ENCODE measurements around the gene SPATA2. TPM values are rescaled to one million over a fixed set of nuclear protein-coding genes. Genes with fewer than 3 reads are reported as not detected.
A peak's percentile ranks its signal among the peaks of the same experiment; 100 is the strongest.
"Not testable (repeated sequence)": the region's sequence is repeated elsewhere in the genome, so short reads cannot be mapped to it uniquely, and the experiment has no call there.

SPATA2 gene, protein sequence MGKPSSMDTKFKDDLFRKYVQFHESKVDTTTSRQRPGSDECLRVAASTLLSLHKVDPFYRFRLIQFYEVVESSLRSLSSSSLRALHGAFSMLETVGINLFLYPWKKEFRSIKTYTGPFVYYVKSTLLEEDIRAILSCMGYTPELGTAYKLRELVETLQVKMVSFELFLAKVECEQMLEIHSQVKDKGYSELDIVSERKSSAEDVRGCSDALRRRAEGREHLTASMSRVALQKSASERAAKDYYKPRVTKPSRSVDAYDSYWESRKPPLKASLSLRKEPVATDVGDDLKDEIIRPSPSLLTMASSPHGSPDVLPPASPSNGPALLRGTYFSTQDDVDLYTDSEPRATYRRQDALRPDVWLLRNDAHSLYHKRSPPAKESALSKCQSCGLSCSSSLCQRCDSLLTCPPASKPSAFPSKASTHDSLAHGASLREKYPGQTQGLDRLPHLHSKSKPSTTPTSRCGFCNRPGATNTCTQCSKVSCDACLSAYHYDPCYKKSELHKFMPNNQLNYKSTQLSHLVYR
- total RNA-seq (ENCODE audit: insufficient read depth, low replicate concordance), result 0.96 TPM

DNA sequence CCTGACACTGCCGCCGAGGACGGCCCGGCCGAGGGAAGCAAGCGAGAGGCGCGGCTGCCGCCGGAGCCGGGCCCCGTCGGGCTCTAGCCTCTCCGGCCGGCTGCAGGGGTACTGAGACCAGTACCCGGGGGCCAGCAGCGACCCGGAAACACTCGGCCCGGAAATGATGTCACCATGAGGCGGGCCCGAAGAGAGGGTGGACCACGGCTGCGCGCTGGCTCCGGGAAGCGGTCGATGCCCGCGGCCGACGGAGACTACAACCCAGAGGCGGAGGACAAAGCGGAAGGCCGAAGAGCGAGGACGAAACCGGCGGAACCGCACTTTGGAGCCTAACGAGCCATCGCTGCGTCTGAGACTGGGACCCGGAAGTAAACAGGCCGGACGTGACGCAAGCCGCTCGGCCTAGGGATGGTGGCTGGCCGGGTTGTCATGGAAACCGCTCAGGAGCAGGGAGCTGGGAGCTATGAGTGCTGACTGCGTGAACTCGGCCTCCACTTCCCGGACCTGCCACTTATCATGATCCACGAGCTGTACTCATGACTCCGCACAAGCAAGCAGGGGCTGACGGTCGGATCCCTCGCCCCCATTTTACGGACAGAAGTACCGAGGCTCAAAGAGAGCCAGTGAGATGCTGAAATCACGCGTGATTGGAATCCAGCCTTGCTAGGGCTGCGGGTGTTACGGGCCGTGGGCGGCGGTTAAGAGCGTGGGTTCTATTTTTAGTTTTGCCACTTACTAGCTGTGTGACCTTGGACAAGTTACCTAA, at the start of gene SPATA2:
SPATA2 (minus strand) TSS at position 150 of the 766 bp plus-strand sequence. CDS start 7,039 bp downstream, outside the sequence.
- peak; percentile 97 for DNase-seq (ENCODE audit: low spot score)

DNA sequence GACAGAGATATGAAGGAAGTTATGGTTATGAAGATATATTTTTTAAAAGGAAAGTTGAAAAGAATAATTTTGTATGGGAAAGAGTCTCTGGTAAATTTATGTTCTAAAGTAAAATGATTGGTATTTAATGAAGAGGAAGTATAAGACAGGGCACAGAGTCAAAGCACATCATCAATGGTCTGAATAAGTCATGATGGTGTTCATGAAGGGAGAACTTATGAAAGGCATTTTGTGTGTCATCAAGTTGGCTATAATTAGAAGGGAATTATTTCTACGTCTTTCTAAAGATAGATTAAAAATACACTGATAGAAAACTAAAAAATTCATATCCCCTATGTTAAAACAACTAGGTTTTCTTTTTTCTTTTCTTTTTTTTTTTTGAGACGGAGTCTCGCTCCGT, 46.1 kb upstream of the SPATA2 start:
- no peak for DNase-seq (ENCODE audit: low spot score)

DNA sequence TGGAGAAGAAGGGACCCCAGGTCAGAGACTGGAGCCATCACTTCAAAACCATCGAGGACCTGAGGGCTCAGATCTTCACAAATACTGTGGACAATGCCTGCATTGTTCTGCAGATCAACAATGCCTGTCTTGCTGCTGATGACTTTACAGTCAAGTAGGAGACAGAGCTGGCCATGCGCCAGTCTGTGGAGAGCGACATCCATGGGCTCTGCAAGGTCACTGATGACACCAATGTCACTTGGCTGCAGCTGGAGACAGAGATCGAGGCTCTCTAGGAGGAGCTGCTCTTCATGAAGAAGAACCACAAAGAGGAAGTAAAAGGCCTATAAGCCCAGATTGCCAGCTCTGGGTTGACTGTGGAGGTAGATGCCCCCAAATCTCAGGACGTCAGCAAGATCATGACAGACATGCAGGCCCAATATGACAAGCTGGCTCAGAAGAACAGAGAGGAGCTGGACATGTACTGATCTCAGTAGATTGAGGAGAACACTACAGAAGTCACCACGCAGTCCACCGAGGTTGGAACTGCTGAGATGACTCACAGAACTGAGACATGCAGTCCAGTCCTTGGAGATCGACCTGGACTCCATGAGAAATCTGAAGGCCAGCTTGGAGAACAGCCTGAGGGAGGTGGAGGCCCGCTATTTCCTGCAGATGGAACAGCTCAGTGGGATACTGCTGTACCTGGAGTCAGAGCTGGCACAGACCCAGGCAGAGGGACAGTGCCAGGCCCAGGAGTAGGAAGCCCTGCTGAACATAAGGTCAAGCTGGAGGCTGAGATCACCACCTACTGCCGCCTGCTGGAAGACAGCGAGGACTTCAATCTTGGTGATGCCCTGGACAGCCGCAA, 42.0 kb upstream of the SPATA2 start:
- DNase-seq (ENCODE audit: low spot score), result not testable (repeated sequence)

DNA sequence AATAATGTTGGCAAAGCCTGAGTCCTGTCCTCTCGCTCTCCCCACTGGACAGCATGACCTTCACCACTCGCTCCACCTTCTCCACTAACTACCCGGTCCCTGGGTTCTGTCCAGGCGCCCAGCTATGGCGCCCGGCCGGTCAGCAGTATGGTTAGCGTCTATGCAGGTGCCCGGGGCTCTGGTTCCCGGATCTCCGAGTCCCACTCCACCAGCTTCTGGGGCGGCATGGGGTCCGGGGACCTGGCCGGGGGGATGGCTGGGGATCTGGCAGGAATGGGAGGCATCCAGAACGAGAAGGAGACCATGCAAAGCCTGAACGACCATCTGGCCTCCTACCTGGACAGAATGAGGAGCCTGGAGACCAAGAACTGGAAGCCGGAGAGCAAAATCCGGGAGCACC, 41.4 kb upstream of the SPATA2 start:
- no peak for DNase-seq (ENCODE audit: low spot score)

DNA sequence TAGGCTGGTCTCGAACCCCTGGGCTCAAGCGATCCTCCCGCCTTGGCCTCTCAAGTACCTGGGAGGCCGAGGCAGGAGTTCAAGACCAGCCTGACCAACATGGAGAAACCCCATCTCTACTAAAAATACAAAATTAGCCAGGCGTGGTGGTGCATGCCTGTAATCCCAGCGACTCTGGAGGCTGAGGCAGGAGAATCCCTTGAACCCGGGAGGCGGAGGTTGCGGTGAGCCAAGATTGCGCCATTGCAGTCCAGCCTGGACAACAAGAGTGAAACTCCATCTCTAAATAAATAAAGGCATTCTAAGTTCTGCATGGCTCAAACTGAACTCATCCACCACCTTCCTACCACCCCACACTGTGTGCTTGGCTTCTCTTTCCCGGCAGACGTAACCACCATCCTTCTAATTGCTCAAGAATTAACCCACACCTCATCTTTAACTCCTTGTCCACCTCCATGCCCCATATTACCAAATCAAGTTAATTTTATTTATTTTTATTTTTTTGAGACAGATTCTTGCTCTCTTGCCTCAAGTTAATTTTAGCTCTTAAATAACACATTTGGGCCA, 40.6 kb upstream of the SPATA2 start:
- not testable (repeated sequence) for DNase-seq (ENCODE audit: low spot score)

DNA sequence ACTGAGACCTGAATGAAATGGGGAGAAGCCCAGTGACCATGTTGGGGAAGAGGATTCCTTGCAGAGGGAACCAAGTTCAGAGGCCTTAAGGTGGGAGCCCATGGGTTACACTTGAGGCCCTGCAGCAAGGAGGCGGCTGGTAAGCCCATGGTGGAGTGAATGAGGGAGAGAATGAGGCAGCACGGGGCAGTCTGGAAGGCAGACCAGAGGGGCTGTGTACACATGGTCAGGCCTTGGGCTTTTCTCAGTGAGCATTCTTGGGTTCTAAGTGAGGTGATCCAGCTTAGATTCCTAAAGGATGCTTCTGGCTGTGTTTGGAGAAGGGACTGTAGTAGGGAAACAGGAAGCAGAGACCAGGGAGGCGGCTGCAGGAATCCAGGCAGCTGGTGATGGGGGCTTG, 39.8 kb upstream of the SPATA2 start:
- DNase-seq (ENCODE audit: low spot score), result no peak

DNA sequence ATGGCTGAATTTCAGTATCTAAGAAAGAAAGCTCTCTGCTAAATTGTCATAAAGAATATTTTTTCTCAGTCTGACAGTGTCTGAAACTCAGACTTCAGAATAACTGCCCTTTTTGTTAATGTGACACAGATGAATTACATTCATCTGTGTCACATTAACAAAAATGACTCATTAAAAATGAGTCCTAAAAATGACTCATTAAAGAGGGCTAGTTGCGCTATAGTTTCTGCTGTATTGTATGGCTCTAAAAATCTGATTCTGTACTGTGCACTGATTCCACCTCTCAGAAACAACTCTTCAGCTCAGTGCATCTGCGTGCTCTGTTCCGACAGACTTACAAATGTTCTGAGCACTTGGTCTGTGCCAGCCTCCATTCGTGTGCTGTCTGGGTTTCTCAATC, 35.8 kb upstream of the SPATA2 start:
- DNase-seq (ENCODE audit: low spot score), result no peak

DNA sequence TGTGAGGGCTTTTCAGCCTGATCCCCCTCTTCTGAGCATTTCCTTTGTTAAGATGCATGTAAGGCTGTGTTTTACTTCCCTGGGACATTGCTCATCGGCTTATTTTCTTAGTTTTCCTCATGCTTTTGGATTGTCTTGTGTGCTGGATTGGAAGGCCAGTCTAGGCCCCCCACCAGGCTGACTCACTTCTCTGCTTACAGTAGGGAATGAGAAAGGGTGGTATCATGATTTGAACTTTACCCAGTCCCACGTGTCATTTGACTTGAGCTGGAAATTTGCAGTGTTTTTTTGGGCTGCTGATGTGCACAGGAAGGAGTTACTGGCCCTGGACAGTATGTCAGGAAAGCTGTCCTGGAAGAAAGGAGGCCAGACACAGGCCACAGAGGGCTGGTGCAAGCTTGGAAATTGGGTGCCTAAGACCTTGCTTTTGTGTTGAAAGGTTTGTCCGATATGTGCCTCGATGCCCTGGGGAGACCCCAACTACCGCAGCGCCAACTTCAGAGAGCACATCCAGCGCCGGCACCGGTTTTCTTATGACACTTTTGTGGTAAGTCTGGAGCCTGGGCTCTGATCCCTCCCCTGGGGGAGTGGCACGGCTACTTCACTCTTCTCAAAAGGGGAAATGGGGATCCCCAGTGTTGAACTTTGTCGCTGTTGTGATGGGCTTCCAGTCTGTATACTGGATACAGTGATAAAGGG, 33.6 kb upstream of the SPATA2 start:
- no peak for DNase-seq (ENCODE audit: low spot score)

DNA sequence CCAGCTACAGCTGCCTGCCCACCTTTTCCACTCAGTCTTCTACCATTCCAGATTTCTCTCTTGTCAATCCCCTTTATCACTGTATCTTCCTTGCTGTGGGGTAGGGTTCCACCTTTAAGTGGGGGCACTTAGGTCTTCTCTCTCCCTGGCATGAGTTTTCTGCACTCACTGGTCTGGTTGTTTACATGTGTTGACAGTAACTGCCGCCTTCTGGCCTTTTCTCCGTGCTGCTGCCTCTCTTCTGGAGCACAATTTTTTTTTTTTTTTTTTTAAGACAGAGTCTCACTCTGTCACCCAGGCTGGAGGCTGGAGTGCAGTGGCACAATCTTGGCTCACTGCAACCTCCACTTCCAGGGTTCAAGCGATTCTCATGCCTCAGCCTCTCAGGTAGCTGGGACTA, 32.8 kb upstream of the SPATA2 start:
- no peak for DNase-seq (ENCODE audit: low spot score)

DNA sequence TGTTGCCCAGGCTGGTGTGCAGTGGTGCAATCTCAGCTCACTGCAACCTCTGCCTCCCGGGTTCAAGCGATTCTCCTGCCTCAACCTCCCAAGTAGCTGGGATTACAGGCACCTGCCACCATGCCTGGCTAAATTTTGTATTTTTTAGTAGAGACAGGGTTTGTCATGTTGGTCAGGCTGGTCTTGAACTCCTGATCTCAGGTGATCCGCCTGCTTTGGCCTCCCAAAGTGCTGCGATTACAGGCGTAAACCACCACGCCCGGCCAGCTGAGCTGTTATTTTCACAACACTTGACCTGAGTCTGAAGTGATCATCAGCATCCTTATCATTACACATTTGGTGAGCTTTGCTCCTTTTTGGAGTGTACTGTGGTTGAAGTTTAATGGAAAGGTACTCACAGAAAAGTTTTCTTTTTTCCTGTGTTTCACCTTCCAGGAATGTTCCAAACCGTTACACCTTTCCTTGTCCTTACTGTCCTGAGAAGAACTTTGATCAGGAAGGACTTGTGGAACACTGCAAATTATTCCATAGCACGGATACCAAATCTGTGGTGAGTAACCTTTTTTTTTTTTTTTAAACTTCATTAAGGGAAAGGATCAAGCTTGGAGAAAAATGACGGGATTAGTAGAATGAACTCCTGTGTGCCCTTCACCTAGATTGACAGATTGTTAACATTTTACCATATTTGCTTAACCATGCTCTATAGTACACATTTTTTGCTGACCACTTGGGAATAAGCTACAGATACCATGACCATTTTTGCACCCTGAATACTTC, 30.6 kb upstream of the SPATA2 start:
- DNase-seq (ENCODE audit: low spot score), result no peak

DNA sequence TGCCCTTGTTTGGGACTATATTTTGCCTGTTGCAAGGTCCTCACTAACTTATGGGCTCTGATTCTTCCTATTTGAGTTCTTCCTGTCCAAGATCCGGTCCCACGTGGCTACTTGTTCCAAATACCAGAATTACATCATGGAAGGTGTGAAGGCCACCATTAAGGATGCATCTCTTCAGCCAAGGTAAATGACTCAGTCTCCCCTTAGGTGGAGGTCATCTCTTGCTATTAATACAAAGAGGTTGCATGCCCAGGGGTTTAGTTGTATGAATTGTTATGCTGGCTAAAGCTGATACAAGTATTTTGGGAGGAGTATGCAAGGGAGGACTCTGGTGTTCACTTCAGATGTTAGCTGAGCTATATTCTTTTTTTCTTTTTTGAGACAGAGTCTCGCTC, 30.0 kb upstream of the SPATA2 start:
- DNase-seq (ENCODE audit: low spot score), result no peak

DNA sequence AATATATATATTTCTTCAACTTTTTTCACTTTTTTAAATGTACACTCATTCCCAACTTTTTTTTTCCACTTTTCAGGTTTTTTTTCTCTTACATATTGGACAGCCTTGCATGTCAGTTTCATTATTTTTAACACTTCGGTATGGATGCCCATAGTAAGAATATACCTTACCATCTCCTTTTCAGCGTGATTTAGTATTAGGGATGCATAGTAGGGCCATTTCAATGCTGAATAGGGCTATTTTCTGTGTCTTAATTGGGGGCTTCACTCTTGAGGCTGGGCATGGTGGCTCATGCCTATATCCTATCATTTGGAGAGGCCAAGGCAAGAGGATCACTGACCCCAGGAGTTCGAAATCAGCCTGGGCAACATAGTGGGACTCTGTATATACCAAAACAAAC, 27.6 kb upstream of the SPATA2 start:
- no peak for DNase-seq (ENCODE audit: low spot score)

DNA sequence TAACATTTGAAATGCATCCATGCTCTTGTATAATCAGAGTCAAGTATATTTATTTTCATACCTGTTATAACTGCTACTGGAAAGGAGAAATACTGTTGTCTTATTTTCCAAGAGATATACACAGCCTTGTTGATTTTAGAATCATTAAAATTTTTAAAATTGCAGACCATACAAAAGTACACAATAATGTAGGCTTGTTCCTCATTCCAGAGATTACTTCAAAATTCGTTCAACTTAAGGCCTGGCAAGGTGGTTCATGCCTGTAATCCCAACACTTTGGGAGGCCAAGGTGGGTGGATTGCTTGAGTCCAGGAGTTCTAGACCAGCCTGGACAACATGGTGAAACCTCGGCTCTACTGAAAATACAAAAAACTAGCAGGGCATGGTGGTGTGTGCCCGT, 27.0 kb upstream of the SPATA2 start:
- DNase-seq (ENCODE audit: low spot score), result no peak

DNA sequence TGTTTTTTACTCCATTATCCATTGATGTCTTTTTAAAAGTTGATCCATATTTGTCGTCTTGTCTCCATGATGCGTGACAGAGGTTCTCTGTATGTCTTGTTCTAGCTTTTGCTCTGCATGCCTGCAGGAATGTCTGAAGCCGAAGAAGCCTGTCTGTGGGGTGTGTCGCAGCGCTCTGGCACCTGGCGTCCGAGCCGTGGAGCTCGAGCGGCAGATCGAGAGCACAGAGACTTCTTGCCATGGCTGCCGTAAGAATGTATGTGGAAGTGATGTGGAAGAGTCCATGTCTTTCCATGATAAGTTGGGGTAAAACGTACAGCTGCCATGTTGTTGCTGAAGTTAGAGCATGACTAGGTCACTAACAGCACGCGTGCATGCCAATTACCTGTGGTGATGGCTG, 26.1 kb upstream of the SPATA2 start:
- no peak for DNase-seq (ENCODE audit: low spot score)

DNA sequence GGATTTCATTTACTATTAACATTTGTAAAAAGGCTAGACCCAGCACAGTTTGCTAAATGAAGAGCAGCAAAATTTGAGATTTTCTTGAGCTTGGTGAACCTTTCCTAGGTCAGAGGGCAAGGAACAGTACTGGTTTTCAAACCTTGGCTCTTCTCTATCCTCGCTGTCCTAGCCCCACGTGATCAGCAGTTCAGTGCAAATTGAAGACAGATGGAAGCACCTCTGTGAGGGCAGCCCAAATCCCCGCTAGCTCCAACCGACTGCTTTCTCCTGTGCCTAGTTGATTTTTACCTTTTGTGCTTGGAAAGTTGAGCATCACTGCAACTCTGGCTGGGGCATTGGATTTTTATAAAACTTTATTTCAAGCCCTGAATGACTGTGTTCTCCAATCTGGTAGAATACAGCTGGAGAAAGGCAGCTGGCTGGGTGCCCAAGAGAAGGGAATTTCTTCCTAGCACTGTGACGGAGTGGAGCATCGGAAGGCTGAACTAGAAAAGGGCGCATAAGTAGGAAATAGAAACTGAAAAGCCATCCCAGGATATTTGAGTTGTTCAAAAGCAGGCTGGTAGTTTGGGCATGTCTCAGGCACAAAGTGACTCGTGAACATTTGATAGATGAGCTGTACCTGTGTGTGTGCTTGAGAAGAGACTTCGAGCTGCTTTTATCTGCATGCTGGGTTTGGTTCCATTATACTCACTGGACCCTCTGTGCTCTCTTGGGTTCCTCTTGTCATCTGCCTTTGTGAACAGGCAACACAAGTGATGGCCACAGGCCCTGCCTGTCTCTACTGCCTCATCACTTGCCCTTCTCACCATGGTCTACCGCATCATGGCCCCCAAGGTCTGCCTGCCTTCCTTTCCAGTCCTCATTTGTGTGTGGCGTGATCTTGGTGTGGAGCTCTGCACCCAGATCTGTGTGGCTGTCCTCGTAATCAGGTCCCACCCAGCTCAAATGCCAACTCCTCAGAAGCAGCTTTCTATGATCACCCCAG, 23.1 kb upstream of the SPATA2 start:
- DNase-seq (ENCODE audit: low spot score), result peak; percentile 52

DNA sequence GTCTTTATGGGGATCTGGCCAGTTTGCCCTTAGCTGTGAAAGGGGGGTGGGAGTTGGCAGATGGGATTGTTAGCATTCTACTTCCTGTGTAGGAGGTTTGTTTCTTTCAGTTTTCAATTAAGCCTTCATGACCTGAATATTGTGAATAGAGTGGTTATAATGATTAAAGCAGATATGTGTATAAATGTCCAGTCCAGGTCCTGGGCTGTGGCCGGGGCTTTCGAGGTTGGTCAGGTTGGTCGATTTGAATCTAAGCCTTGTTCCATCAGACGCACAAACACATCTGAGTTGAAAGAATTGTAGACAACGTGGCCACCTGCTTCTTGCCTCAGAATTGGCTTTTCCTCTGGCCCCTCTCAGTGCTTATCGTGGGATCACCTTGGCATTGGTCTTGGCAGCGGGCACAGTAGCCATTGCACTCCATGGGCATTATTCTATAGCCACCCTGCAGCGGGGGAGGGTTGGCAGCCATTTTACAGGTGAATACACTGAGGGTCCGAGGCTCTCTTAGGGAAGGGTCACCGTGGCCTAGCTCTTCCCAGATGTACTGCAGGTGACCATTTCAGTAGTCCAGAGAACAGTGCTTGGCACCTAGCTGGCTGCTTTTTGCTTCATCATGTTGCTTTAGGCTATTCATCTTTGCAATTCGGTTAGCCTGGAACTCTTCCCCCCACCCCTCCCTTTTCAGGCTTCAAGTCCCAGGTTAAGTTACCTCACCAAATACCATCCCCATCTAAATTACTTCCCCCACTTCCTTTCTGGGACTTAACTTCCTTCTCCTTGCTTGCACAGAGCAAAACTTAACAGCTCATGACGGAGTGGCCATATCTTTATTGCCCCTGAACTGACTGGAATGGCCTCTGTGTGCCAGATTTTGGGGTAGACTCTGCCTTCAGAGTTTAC, 21.9 kb upstream of the SPATA2 start:
- DNase-seq (ENCODE audit: low spot score), result no peak

DNA sequence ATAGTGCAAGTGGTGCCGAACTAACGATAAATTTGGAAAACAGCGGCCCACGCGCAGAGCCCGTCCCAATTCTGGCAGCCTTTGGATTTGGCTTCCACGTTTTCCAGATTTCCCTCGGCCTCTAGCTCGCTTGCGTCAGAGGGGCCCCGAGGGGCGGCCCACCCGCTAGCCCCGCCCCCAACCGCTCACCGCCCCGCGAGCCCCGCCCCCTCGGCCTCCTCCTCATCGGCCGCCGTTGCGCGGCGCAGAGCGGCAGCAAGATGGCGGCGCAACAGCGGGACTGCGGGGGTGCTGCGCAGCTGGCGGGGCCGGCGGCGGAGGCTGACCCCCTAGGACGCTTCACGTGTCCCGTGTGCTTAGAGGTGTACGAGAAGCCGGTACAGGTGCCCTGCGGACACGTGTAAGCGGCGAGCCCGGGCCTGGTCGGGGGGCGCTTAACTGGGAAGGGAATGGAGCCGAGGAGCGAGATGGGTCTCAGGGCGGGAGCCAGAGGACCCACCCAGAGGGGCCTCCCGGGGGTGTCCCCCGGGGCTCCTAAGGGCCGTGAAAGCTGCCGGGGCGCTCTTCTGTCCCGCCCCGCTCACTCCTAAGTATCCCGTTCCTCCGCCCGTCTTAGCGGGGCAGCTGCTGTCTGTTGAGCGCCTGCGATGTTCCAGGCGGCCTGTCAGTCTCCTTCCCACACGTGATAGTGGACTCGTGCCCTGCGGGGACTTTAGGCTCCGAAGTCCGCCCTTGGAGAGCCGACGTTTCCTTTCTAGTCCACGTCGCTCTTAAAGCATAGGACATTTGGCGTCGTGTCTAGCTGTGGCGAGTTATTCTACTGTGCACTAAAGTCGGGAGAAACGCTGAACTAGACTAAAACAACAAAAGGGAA, 21.1 kb upstream of the SPATA2 start, which contains the start of gene RNF114:
RNF114 (plus strand) TSS at position 245 of the 874 bp plus-strand sequence; CDS start at position 261, 16 bp downstream.
- DNase-seq (ENCODE audit: low spot score), result peak; percentile 91
